NCI-H187 (cell line): ENCODE results near the gene MPPED1.

ENCODE experiments used
- DNase-seq, 2 experiments: peaks; one replicate each; lab custom pipeline; 2025; lab: John Stamatoyannopoulos, UW

Gene MPPED1

GRCh38 chr22:43411869-43412807 is at the start of gene MPPED1:
Gene MPPED1, plus strand, starts transcription at chr22:43412014. Its CDS starts 12,972 bp downstream, at chr22:43424986.
- no peak for DNase-seq

- no peak for DNase-seq
These were observed 48.3 kb upstream of the MPPED1 start for GRCh38 chr22:43363315-43364168.

GRCh38 chr22:43364169-43364435 is 47.7 kb upstream of the MPPED1 start:
- no peak for DNase-seq

- no peak for DNase-seq
These were observed 45.9 kb upstream of the MPPED1 start for GRCh38 chr22:43365715-43366440.

GRCh38 chr22:43370036-43370435 is 41.8 kb upstream of the MPPED1 start:
- no peak for DNase-seq

- DNase-seq: no peak
These were observed 35.8 kb upstream of the MPPED1 start for GRCh38 chr22:43375951-43376455.

GRCh38 chr22:43376765-43377547 is 34.9 kb upstream of the MPPED1 start:
- DNase-seq: no peak

GRCh38 chr22:43377548-43377895 is 34.3 kb upstream of the MPPED1 start:
- DNase-seq: no peak

GRCh38 chr22:43377896-43378704 is 33.7 kb upstream of the MPPED1 start:
- no peak for DNase-seq

- DNase-seq: no peak
These were observed 30.1 kb upstream of the MPPED1 start for GRCh38 chr22:43381693-43382092.

- DNase-seq: no peak
These were observed 27.0 kb upstream of the MPPED1 start for GRCh38 chr22:43384863-43385262.

- peak; percentile 5 to 17 for DNase-seq
These were observed 25.8 kb upstream of the MPPED1 start for GRCh38 chr22:43385770-43386641.

GRCh38 chr22:43387815-43388214 is 24.0 kb upstream of the MPPED1 start:
- no peak for DNase-seq

GRCh38 chr22:43388420-43388851 is 23.4 kb upstream of the MPPED1 start:
- DNase-seq: peak; percentile 34 to 40

GRCh38 chr22:43389227-43389836 is 22.5 kb upstream of the MPPED1 start:
- DNase-seq: no peak

- DNase-seq: no peak
These were observed 21.6 kb upstream of the MPPED1 start for GRCh38 chr22:43390166-43390565.

GRCh38 chr22:43390872-43391271 is 20.9 kb upstream of the MPPED1 start:
- no peak for DNase-seq

GRCh38 chr22:43391306-43391705 is 20.5 kb upstream of the MPPED1 start:
- DNase-seq: no peak

- no peak for DNase-seq
These were observed 19.3 kb upstream of the MPPED1 start for GRCh38 chr22:43392385-43392989.
